ENCODE measurements around the gene ZNF544. TPM values are rescaled to one million over a fixed set of nuclear protein-coding genes. Genes with fewer than 3 reads are reported as not detected.

ZNF544 gene
- total RNA-seq, 1 experiment from 2014 or later = 50.5 TPM

DNA sequence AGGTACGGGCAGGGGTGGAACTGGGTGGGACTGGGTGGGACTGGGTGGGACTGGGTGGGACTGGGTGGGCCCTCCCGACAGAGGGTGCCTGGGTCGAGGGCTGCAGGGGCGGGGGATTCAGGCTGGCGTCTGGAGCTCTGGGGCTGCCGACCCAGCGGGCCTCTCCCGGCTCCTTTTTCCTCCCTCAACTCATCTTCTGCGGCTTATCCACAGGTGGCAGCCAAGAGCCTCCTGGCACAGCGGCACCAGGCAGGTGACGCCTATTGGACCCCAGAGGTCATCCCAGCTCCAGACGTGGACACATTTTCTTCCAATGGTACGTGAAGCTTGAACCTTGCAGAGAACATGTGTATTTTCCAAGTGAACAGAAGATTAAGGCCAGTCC lies 533 bp downstream of the ZNF544 start:
- no peak for TF ChIP-seq EZH2 (IDR thresholded peaks at IDR 0.05; ENCODE audit: borderline replicate concordance, low read depth, low read length, poor library complexity, severe bottlenecking)
- TF ChIP-seq, protein P1, sequence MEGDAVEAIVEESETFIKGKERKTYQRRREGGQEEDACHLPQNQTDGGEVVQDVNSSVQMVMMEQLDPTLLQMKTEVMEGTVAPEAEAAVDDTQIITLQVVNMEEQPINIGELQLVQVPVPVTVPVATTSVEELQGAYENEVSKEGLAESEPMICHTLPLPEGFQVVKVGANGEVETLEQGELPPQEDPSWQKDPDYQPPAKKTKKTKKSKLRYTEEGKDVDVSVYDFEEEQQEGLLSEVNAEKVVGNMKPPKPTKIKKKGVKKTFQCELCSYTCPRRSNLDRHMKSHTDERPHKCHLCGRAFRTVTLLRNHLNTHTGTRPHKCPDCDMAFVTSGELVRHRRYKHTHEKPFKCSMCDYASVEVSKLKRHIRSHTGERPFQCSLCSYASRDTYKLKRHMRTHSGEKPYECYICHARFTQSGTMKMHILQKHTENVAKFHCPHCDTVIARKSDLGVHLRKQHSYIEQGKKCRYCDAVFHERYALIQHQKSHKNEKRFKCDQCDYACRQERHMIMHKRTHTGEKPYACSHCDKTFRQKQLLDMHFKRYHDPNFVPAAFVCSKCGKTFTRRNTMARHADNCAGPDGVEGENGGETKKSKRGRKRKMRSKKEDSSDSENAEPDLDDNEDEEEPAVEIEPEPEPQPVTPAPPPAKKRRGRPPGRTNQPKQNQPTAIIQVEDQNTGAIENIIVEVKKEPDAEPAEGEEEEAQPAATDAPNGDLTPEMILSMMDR (conservative IDR thresholded peaks at IDR 0.05; ENCODE audit: low read depth, low read length) = peak; percentile 40
- H3K36me3 ChIP-seq (ENCODE audit: insufficient read depth, low read length, poor library complexity, severe bottlenecking) = peaks cover 48% of the 10 kb centered on the region
- POLR2A ChIA-PET (ENCODE audit: low non-redundant PET) = no interaction called here
- DNase-seq (ENCODE audit: low spot score) = peak; percentile 57
- H3K27me3 ChIP-seq (replicated peaks; ENCODE audit: insufficient read depth, low read depth, low read length, poor library complexity) = no peaks in the 10 kb centered on the region
- H3K27ac ChIP-seq (ENCODE audit: low read depth, low read length, poor library complexity, severe bottlenecking) = no peak overlapping the region
- no TSS peak for BruUV-seq (replicated peaks)
- intact Hi-C loops (cut with micrococcal nuclease; ENCODE audit: unreplicated experiment) = loop anchor here (2.0 kb wide), 1 partner anchor 50 kb away; the partner anchor contains the start of gene ZNF8
- H3K4me1 ChIP-seq (ENCODE audit: insufficient read depth, low read length, poor library complexity, severe bottlenecking) = peaks cover 3% of the 10 kb centered on the region
- CTCF ChIA-PET = no interaction called here
- H3K9me3 ChIP-seq (ENCODE audit: low read depth, low read length, poor library complexity, severe bottlenecking) = no peaks in the 10 kb centered on the region
- peak overlapping the region; percentile 76 for H3K4me3 ChIP-seq (ENCODE audit: low read depth, low read length, poor library complexity, severe bottlenecking)

DNA sequence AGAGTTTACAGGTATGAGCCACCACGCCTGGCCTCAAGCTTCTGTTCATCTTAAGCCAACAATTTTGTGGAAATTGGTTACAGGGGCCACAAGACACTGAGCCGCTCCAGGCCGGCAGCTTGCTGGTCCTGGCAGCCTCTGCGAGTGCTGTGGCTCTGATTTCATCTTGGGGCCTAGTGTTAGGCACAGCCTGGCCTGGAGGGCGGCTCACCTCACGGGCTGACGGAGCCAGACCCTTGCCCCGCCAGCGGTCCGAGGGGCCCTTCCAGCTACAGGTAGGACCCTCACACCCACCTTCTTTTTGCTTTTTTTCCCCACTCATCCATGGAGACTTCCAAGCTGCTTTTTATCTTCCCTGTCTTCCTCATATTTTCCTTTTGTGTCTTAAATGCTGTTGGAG lies 8.6 kb downstream of the ZNF544 start:
- BruUV-seq (replicated peaks) = no TSS peak
- peaks cover 72% of the 10 kb centered on the region for H3K36me3 ChIP-seq (ENCODE audit: insufficient read depth, low read length, poor library complexity, severe bottlenecking)
- no peak for TF ChIP-seq EZH2 (IDR thresholded peaks at IDR 0.05; ENCODE audit: borderline replicate concordance, low read depth, low read length, poor library complexity, severe bottlenecking)
- TF ChIP-seq, protein P1 (conservative IDR thresholded peaks at IDR 0.05; ENCODE audit: low read depth, low read length) = no peak
- intact Hi-C loops (cut with micrococcal nuclease; ENCODE audit: unreplicated experiment) = no loop called here
- ChIA-PET POLR2A (ENCODE audit: low non-redundant PET) (no interaction called here), CTCF (no interaction called here)
- no peaks in the 10 kb centered on the region for H3K27me3 ChIP-seq (replicated peaks; ENCODE audit: insufficient read depth, low read depth, low read length, poor library complexity)
- peaks cover 8% of the 10 kb centered on the region for H3K9me3 ChIP-seq (ENCODE audit: low read depth, low read length, poor library complexity, severe bottlenecking)
- no peak for DNase-seq (ENCODE audit: low spot score)
- H3K4me3 ChIP-seq (ENCODE audit: low read depth, low read length, poor library complexity, severe bottlenecking) = no peak overlapping the region
- no peaks in the 10 kb centered on the region for H3K4me1 ChIP-seq (ENCODE audit: insufficient read depth, low read length, poor library complexity, severe bottlenecking)
- no peak overlapping the region for H3K27ac ChIP-seq (ENCODE audit: low read depth, low read length, poor library complexity, severe bottlenecking)

DNA sequence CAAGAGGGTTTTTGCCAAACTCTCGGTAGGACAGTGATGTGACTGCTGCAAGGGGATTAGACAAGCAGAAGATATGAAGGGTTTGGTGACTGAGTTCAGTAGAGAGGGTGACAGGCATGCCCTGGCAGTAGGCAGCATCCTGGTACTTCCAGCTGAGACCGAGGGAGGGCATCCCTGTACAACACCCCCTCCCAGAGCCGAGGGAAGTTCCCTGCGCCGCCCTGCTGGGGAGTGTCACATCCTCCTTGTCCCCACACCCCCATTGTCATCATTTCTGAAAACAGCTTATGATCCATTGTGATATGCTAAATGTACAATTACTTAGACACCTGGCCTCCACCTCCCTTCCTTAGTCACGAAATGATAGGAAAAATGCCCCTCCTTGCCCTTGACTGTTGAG lies 14.6 kb downstream of the ZNF544 start:
- H3K27ac ChIP-seq (ENCODE audit: low read depth, low read length, poor library complexity, severe bottlenecking) = no peak overlapping the region
- ChIA-PET CTCF (no interaction called here), POLR2A (ENCODE audit: low non-redundant PET) (no interaction called here)
- H3K4me1 ChIP-seq (ENCODE audit: insufficient read depth, low read length, poor library complexity, severe bottlenecking) = no peaks in the 10 kb centered on the region
- H3K9me3 ChIP-seq (ENCODE audit: low read depth, low read length, poor library complexity, severe bottlenecking) = peaks cover 28% of the 10 kb centered on the region
- no peak for DNase-seq (ENCODE audit: low spot score)
- H3K36me3 ChIP-seq (ENCODE audit: insufficient read depth, low read length, poor library complexity, severe bottlenecking) = peaks cover 76% of the 10 kb centered on the region
- H3K4me3 ChIP-seq (ENCODE audit: low read depth, low read length, poor library complexity, severe bottlenecking) = no peak overlapping the region
- no peaks in the 10 kb centered on the region for H3K27me3 ChIP-seq (replicated peaks; ENCODE audit: insufficient read depth, low read depth, low read length, poor library complexity)
- TF ChIP-seq EZH2 (IDR thresholded peaks at IDR 0.05; ENCODE audit: borderline replicate concordance, low read depth, low read length, poor library complexity, severe bottlenecking) = no peak
- TF ChIP-seq, protein P1 (conservative IDR thresholded peaks at IDR 0.05; ENCODE audit: low read depth, low read length) = no peak
- intact Hi-C loops (cut with micrococcal nuclease; ENCODE audit: unreplicated experiment) = no loop called here
- no TSS peak for BruUV-seq (replicated peaks)
